ENCODE measurements around the gene DLEC1.

Gene DLEC1

DNA sequence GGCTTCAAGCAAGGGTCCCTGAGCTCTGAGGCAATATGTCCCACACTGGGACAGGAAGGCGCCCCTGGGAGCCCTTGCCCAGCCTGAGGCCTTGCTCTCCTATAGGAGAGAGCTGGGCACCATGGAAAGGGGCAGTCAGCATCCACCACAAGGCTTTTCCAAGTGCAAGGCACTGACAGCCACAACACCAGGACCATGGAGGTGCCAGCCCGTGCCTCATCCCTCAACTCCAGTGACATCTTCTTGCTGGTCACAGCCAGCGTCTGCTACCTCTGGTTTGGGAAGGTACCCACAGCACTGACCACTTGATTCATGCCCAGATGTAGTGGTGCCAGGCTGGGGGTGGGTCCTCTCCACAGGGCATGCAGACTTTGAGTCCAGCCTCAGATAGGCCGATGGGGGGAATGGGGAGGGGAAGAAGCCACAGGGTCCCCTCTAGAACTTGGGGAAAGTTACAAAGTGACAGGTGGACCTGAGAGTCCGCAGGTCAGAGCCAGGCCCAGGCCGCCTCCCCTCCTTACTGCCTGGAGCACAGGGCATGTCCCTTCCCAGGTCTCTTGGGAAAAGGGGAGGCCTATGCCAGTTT is 36.6 kb upstream of the DLEC1 start:
- no peak for DNase-seq (ENCODE audit: low read depth in 2 of 2)

- no peak for DNase-seq (ENCODE audit: low read depth in 2 of 2)
Observed at GRCh38 chr3:38002940-38003339, 36.1 kb upstream of the DLEC1 start.

DNA sequence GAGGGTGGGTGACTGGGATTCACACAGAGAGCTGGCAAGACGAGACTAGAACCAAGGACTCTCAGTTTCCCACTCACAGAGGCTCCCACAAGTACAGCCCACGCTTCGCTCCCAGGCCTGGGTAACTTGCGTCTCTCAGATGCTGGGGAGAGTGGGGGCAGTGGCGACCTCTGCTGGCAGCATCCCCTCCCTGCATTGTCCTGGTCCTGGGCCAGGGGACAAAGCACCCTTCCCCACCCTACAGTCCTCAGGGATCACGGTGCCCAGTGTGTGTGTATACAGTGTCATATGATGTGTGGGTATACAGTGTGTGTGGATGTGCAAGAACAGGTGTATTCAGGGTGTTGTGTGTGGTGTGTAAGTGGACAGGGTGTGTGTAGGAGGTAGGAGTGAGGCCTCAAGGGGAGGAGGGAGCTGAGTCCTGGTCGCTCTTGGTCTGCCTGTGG is 35.6 kb upstream of the DLEC1 start:
- peak in 1 of 2 experiments; percentile 5 for DNase-seq (ENCODE audit: low read depth in 2 of 2)

DNA sequence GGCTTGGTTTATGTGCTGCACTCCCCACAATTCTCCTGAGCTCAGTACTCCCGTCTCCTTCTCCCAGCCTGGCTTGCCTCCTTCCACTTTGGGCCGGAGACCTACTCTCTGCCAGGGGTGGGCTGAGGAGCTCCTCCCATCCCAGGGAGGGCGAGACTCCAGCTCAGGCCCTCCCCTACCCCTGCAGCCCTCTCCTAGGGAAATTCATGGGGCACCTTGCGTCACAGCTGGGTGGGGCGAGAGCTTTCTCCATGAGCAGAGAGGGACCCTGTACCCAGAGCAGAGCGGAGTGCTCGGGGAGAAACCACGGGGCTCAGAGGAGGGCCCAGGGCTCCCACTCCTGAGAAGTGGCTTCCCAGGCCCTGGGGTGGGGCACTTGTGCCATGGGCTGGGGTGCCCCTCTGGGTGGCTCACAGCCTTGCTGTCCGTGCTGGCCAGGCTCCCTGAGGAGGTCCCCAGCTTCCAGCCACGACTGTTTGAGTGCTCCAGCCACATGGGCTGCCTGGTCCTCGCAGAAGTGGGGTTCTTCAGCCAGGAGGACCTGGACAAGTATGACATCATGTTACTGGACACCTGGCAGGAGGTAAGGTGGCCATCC is 35.1 kb upstream of the DLEC1 start:
- no peak for DNase-seq (ENCODE audit: low read depth in 2 of 2)

GRCh38 chr3:38004415-38005075 is 34.5 kb upstream of the DLEC1 start:
- peak; percentile 8 to 26 for DNase-seq (ENCODE audit: low read depth in 2 of 2)

DNA sequence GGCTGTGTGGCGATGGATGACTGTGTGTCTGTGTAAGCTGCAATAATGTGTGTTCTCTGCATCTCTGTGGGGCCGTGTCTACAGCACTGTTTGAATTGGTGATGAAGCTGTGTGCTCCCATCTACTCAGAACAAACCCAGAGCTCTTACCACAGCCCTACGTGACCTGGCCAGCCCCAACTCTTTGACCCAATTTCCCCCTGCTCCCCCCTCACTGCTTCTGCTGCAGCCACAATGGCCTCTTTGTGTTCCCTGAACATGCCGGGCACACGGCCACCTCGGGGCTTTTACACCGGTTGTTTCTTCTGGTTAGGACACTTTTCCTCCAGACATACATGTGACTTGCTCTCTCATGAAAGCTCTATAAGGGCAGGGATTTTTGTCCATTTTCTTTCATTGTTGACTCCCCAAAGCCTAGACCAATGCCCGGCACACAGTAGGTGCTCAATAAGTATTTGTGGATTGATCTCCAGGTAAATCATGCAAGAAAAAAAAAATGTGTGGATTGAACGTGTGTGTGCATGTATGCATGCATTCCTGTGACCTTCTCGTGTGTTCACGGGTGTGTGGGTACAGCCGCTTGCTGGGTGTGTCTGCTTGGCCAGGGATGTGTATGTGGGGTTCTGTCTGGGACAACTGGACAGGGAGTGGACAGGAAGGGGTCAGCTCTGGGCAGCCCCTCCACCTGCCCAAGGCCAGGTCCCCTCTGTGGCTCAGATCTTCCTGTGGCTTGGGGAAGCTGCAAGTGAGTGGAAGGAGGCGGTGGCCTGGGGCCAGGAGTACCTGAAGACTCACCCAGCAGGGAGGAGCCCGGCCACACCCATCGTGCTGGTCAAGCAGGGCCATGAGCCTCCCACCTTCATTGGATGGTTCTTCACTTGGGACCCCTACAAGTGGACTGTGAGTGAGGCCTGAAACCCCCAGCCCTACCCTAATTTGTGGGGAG is 33.7 kb upstream of the DLEC1 start:
- no peak for DNase-seq (ENCODE audit: low read depth in 2 of 2)

DNA sequence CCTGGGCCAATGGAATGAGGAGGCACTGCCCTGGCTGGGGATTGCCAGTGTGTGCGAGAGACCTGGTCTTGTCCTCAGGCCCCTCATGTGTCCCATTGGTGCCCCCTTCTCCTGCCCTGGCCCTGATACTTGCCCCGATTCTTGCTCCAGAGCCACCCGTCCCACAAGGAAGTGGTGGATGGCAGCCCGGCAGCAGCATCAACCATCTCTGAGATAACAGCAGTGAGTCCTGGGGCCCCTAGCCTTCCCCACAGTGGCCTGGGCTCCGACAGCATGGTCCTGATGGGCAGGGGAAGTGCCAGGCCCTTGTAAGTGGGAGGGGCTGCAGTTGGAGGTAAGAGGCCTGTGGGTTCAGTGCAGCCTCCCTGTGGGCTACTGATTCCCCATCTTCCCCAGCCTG is 33.0 kb upstream of the DLEC1 start:
- DNase-seq (ENCODE audit: low read depth in 2 of 2): no peak

GRCh38 chr3:38006445-38006995 is 32.5 kb upstream of the DLEC1 start:
- DNase-seq (ENCODE audit: low read depth in 2 of 2): no peak

DNA sequence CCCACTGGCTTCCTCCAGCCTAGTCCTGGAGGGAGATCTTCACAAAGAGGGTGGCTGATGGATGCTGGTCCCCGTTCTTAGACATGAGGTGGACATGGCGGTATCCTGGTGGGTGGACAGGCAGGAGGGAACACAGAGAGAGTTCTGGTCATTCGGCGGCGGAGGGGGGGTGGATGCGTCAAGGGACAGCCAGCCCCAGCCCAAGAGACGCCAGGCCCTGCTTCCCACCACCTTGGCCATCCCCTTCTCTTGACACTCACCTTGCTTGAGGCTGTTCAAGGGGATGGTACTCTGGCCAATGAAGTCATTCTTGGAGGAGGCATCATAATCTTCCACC is 31.3 kb upstream of the DLEC1 start:
- DNase-seq (ENCODE audit: low read depth in 2 of 2): no peak

- DNase-seq (ENCODE audit: low read depth in 2 of 2): no peak
Observed at GRCh38 chr3:38008191-38008701, 30.8 kb upstream of the DLEC1 start.

- DNase-seq (ENCODE audit: low read depth in 2 of 2): no peak
Observed at GRCh38 chr3:38008971-38009580, 29.9 kb upstream of the DLEC1 start.

GRCh38 chr3:38009807-38010591 is 29.0 kb upstream of the DLEC1 start:
- no peak for DNase-seq (ENCODE audit: low read depth in 2 of 2)

DNA sequence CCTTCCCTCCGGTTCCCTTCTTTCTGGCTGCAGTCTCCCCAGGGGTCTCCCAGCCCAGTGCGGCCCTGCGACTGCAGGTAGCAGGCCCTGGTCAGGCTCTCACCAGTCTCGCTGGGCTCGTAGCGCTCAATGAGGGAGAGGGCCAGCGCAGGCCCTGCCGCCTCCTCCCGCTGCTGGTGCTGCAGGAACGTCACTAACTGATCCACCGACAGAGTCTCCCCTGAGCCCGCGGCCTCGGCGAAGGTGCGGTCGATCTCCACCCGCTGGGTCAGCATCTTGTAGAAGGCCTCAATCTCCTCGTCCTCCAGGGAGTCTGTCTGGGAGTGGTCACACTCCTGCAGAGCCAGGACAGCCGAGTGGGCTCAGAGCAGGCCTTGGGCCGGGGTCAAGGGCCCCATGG is 27.9 kb upstream of the DLEC1 start:
- no peak for DNase-seq (ENCODE audit: low read depth in 2 of 2)

DNA sequence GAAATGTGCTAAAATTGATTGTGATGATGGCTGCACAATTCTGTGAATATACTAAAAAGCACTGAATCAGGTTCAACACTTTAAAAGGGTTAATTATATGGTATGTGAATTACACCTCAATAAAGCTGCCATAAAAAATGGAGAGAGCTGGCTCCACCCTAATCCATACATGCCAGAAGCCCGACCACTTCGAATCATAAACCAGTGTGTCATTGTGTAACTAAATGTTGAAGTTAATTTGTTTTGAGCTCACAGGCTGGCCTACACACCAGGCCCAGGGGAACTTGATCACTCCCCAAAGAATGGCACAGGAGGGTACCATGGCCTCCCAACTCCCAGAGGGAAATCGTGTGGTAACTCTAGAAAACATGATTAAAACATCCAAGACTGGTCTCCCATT is 23.5 kb upstream of the DLEC1 start:
- DNase-seq (ENCODE audit: low read depth in 2 of 2): no peak

- no peak for DNase-seq (ENCODE audit: low read depth in 2 of 2)
Observed at GRCh38 chr3:38015984-38016383, 23.0 kb upstream of the DLEC1 start.

DNA sequence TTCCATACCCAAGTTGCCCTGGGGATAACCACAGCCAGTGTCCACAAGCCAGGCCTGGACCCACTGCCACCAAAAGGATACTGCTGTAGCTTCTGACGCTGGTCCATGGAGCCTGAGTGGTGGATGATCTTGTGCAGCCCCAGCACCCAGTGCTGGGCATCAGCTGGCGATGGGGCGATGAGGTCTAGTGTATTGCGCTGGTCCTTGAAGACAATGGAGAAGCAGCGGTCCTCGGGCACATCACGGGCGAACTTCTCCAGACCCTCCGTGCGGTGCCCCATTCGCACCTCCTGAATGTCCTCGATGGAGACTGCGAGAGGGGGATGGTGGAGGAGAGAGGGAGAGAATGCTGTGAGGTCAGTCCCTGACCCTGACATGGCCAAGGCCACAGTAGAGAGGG is 22.6 kb upstream of the DLEC1 start:
- no peak for DNase-seq (ENCODE audit: low read depth in 2 of 2)

DNA sequence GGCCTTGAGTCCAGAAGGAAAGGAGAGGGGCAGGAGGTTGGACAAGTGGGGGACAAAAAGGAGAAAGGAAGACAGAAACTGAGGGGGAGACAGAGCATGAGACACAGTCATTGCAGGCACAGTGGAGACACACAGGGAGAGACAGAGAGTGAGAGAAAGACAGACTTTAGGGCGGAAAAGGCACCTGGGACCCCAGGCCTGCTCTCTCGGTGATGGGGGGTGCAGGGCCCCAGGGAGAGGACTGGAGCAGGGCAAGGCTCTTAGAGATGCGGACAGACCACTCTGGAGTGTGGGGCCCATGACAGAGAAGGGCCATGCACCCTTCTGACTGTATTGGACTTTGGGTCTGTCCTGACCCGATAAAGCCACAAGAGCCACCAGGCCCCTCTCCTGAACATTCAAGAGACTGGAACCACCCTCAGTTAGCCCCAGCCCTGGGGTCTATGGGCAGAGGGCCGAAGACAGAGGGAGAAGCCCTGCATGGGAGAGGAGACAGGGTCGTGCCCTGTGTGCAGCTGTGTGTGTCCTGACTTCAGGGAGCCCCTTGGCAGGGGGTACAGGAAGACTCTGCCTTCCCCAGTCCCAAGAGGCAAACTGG is 22.1 kb upstream of the DLEC1 start:
- no peak for DNase-seq (ENCODE audit: low read depth in 2 of 2)

- DNase-seq (ENCODE audit: low read depth in 2 of 2): no peak
Observed at GRCh38 chr3:38017445-38018295, 21.3 kb upstream of the DLEC1 start.
